22Rv1 (cell line): ENCODE data around the gene ZNF317.

Experiments
- H3K27ac ChIP-seq: fragments of 450-650 bp; 2 replicates; pipeline ENCODE4 v1.5.1; 2017
- ZFX ChIP-seq: fragments of 450-650 bp; IDR thresholded peaks from 2 replicates; pipeline ENCODE4 v1.6.1; 2017; ENCODE audit warnings: antibody characterized with exemption, borderline replicate concordance
- TF ChIP-seq, protein P1 (sequence below): fragments of 450-650 bp; IDR thresholded peaks from 2 replicates; pipeline ENCODE4 v1.5.1; 2017; ENCODE audit warnings: mild to moderate bottlenecking

Gene ZNF317

GRCh38 chr19:9140159-9140874 is at the start of gene ZNF317:
TSS of gene ZNF317 (plus strand) at chr19:9140397. CDS start at chr19:9156017, 15,620 bp downstream.
- peak within 1 kb of the TSS; percentile 59 for H3K27ac ChIP-seq
- TF ChIP-seq ZFX = no peak
- TF ChIP-seq, protein P1, sequence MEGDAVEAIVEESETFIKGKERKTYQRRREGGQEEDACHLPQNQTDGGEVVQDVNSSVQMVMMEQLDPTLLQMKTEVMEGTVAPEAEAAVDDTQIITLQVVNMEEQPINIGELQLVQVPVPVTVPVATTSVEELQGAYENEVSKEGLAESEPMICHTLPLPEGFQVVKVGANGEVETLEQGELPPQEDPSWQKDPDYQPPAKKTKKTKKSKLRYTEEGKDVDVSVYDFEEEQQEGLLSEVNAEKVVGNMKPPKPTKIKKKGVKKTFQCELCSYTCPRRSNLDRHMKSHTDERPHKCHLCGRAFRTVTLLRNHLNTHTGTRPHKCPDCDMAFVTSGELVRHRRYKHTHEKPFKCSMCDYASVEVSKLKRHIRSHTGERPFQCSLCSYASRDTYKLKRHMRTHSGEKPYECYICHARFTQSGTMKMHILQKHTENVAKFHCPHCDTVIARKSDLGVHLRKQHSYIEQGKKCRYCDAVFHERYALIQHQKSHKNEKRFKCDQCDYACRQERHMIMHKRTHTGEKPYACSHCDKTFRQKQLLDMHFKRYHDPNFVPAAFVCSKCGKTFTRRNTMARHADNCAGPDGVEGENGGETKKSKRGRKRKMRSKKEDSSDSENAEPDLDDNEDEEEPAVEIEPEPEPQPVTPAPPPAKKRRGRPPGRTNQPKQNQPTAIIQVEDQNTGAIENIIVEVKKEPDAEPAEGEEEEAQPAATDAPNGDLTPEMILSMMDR = no peak

DNA sequence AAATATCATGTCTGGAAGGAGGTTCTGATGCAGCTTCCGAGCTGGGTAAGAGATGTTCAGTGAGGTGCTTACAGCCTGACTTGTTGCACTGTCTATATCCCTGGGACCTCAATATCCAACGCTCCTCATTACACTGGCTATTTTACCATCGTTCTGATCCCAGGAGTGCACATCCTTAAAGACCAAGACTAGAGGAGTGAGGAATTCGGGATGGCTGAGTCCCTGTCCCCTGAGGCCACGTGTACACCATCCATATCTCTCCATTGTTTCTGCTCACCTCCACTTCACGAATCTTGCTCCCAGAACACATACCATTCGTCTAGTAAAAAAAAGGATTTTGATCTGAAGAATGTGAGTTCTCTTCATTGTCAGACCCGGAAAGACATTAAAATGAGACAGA is 32.8 kb upstream of the ZNF317 start, which contains the start of gene OR7G2:
Gene OR7G2 (minus strand): TSS at position 101 of the 400 bp plus-strand sequence. CDS start 4,232 bp downstream, outside the sequence.
- no peak for TF ChIP-seq ZFX
- TF ChIP-seq, protein P1 = no peak
- no peak within 1 kb of the TSS for H3K27ac ChIP-seq

- no peak overlapping the region for H3K27ac ChIP-seq
- TF ChIP-seq ZFX = no peak
- TF ChIP-seq, protein P1 = no peak
These were observed 30.2 kb upstream of the ZNF317 start for GRCh38 chr19:9109959-9110358.

- no peak for TF ChIP-seq ZFX
- TF ChIP-seq, protein P1 = no peak
- no peak within 1 kb of the TSS for H3K27ac ChIP-seq
These were observed 24.8 kb upstream of the ZNF317 start, which contains the start of gene OR7G1 for GRCh38 chr19:9115307-9115813. TSS of gene OR7G1 (minus strand) at chr19:9115763. CDS start at chr19:9115763, 0 bp downstream.

- no peak overlapping the region for H3K27ac ChIP-seq
- TF ChIP-seq, protein P1 = no peak
- no peak for TF ChIP-seq ZFX
These were observed 23.6 kb upstream of the ZNF317 start for GRCh38 chr19:9116547-9116946.

- H3K27ac ChIP-seq = no peak within 1 kb of the TSS
- TF ChIP-seq ZFX = no peak
- TF ChIP-seq, protein P1 = no peak
These were observed 13.2 kb upstream of the ZNF317 start, which contains the start of gene OR7G3 for GRCh38 chr19:9126900-9127405. TSS of gene OR7G3 (minus strand) at chr19:9126950. CDS start at chr19:9126950, 0 bp downstream.

- TF ChIP-seq ZFX = no peak
- TF ChIP-seq, protein P1 = no peak
- H3K27ac ChIP-seq = no peak overlapping the region
These were observed 12.0 kb upstream of the ZNF317 start for GRCh38 chr19:9128171-9128570.
